CD8-positive, alpha-beta memory T cell (primary cell): ENCODE data around the gene LUC7L2. TPM values are rescaled to one million over a fixed set of nuclear protein-coding genes. Genes with fewer than 3 reads are reported as not detected.
"Not testable (repeated sequence)": the region's sequence is repeated elsewhere in the genome, so short reads cannot be mapped to it uniquely, and the experiment has no call there.

ENCODE experiments used
- CTCF ChIA-PET: fragments of 350-600 bp; sonication (Branson Sonifier 250); formaldehyde crosslinking; loops from one replicate; lab custom pipeline; 2021; ENCODE audit warnings: antibody characterized with exemption; lab: Charles Lee
- POLR2A ChIA-PET: fragments of 350-600 bp; sonication (Branson Sonifier 250); formaldehyde crosslinking; loops from one replicate; lab custom pipeline; 2021; ENCODE audit warnings: antibody characterized with exemption; lab: Charles Lee
- DNase-seq, 5 donors: peaks; one replicate each; pipeline versions ENCODE4 v3.0.0 to v3.0.0-alpha.2; 2020 to 2022; ENCODE audit warnings: mixed read lengths in 1 of 5
- H3K27ac ChIP-seq: one replicate; pipeline ENCODE4 v1.7.0; 2013; ENCODE audit warnings: low read depth, mild to moderate bottlenecking, low read length, moderate library complexity
- H3K27me3 ChIP-seq: 2 replicates; pipeline ENCODE4 v1.7.0; 2013; ENCODE audit warnings: low read length, mild to moderate bottlenecking; ENCODE audit not compliant: insufficient read depth, poor library complexity, severe bottlenecking
- H3K36me3 ChIP-seq: 2 replicates; pipeline ENCODE4 v1.7.0; 2013; ENCODE audit warnings: mild to moderate bottlenecking, low read length, moderate library complexity; ENCODE audit not compliant: insufficient read depth
- H3K4me1 ChIP-seq: 2 replicates; pipeline ENCODE4 v1.7.0; 2013; ENCODE audit warnings: mild to moderate bottlenecking, low read length, moderate library complexity; ENCODE audit not compliant: insufficient read depth
- H3K4me3 ChIP-seq: 2 replicates; pipeline ENCODE4 v1.7.0; 2013; ENCODE audit warnings: mild to moderate bottlenecking, low read length
- H3K9me3 ChIP-seq: 2 replicates; pipeline ENCODE4 v1.7.0; 2013; ENCODE audit warnings: mild to moderate bottlenecking, low read length
- H3K27ac Mint-ChIP-seq, 8 donors: one replicate each; pipeline ENCODE4 v1.8.0; 2020 to 2021; ENCODE audit warnings: mixed read lengths in 8 of 8, mild to moderate bottlenecking in 6 of 8, inconsistent platforms in 3 of 8, moderate library complexity in 3 of 8
- H3K27me3 Mint-ChIP-seq, 2 donors: one replicate each; pipeline ENCODE4 v1.8.0; 2020 to 2021; ENCODE audit warnings: mixed read lengths in 2 of 2, mild to moderate bottlenecking in 1 of 2, moderate library complexity in 1 of 2
- H3K36me3 Mint-ChIP-seq, 3 donors: one replicate each; pipeline ENCODE4 v1.8.0; 2020 to 2021; ENCODE audit warnings: mixed read lengths in 3 of 3, inconsistent platforms in 1 of 3, mild to moderate bottlenecking in 1 of 3
- H3K4me1 Mint-ChIP-seq, 3 donors: one replicate each; pipeline ENCODE4 v1.8.0; 2020 to 2021; ENCODE audit warnings: mixed read lengths in 3 of 3, inconsistent platforms in 1 of 3, mild to moderate bottlenecking in 1 of 3
- H3K4me3 Mint-ChIP-seq, 7 donors: one replicate each; pipeline ENCODE4 v1.8.0; 2020 to 2021; ENCODE audit warnings: mixed read lengths in 7 of 7, mild to moderate bottlenecking in 6 of 7, moderate library complexity in 4 of 7, inconsistent platforms in 2 of 7
- H3K9me3 Mint-ChIP-seq, 5 donors: one replicate each; pipeline ENCODE4 v1.8.0; 2020 to 2022; ENCODE audit warnings: mixed read lengths in 5 of 5, mild to moderate bottlenecking in 3 of 5, moderate library complexity in 2 of 5, inconsistent platforms in 1 of 5
- polyA plus RNA-seq: library from polyadenylated mRNA; unstranded; fragments of 300-500 nt; fragmentation: Illumina TruSeq; gene quantifications from one replicate; pipeline ENCODE4 v1.2.3, GENCODE V29; 2021
- total RNA-seq, 2 experiments: library from RNA; stranded (reverse); gene quantifications; one replicate each; pipeline ENCODE4 v1.2.3, GENCODE V29; 2021

The LUC7L2 gene
- total and polyA plus RNA-seq, 3 experiments from 2014 or later, result 72.0 to 164 (median 150) TPM

DNA sequence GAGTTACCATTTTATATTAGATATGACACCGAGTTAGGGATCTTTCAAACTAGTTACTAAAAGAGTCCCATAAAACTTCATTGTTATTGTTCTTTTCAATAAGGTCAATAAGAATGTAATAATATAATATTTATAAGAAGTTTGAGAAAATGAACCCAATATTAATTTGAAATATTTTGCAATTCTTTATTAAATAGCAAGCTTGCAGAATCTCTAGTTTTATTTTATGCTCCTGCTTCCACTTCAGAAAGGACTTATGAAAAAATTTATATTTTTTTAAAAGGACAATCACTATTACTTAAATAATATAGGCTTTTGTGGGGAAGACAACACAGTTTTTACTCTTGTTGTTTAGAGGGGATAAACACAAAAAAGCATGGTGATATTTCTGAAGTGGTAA lies 47.9 kb downstream of the LUC7L2 start:
- peak overlapping the region in 3 of 8 donors; percentile 7 to 43 (median 8) for H3K27ac Mint-ChIP-seq
- H3K27me3 ChIP-seq, result no peaks in the 10 kb centered on the region
- no peaks in the 10 kb centered on the region for H3K27me3 Mint-ChIP-seq
- H3K27ac ChIP-seq, result no peak overlapping the region
- no peaks in the 10 kb centered on the region for H3K9me3 Mint-ChIP-seq
- H3K36me3 Mint-ChIP-seq, result peaks cover 12 to 85% (median 33%) of the 10 kb centered on the region in 3 donors
- H3K4me3 Mint-ChIP-seq, result no peak overlapping the region
- ChIA-PET POLR2A (no interaction called here), CTCF (no interaction called here)
- peaks cover 75% of the 10 kb centered on the region for H3K36me3 ChIP-seq
- DNase-seq, result no peak
- peaks cover 8 to 13% (median 9%) of the 10 kb centered on the region in 3 donors for H3K4me1 Mint-ChIP-seq
- H3K9me3 ChIP-seq, result no peaks in the 10 kb centered on the region
- no peaks in the 10 kb centered on the region for H3K4me1 ChIP-seq
- no peak overlapping the region for H3K4me3 ChIP-seq

DNA sequence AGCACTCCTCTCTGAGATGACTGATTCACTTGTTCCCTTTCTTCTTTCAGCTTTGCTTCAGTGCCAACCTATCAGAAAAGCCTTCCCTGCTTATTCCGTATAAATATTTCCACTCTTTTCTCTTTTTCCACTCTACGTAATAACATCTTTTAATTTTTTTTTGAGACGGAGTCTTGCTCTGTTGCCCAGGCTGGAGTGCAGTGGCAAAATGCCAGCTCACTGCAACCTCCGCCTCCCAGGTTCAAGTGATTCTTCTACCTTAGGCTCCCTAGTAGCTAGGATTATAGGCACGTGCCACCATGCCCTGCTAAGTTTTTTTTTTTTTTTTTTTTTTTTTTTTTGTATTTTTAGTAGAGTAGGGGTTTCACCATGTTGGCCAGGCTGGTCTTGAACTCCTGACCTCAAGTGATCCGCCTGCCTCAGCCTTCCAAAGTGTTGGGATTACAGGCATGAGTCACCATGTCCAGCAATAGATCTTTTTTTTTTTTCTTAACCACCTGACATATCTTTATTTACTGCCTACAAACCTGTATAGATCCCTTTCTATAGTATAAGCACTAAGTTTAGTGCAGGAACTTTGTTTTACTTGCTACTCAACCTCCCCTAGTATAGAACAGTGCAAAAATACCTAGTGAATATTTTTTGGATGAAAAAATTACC lies 55.2 kb downstream of the LUC7L2 start:
- peaks cover 0 to 85% (median 22%) of the 10 kb centered on the region in 3 donors for H3K36me3 Mint-ChIP-seq
- H3K4me3 ChIP-seq, H3K27me3 ChIP-seq, H3K9me3 ChIP-seq, H3K27me3 Mint-ChIP-seq, H3K4me1 Mint-ChIP-seq, H3K9me3 Mint-ChIP-seq, H3K27ac ChIP-seq, DNase-seq, H3K4me3 Mint-ChIP-seq, H3K4me1 ChIP-seq, POLR2A ChIA-PET: not testable (repeated sequence)
- peaks cover 60% of the 10 kb centered on the region for H3K36me3 ChIP-seq
- CTCF ChIA-PET, result interaction anchor here (2.0 kb wide), 1 partner anchor 20 kb away, joined by 7 read pairs; no protein-coding TSS in a partner anchor
- H3K27ac Mint-ChIP-seq, result peak overlapping the region in 2 of 8 donors; percentile 61 to 66

DNA sequence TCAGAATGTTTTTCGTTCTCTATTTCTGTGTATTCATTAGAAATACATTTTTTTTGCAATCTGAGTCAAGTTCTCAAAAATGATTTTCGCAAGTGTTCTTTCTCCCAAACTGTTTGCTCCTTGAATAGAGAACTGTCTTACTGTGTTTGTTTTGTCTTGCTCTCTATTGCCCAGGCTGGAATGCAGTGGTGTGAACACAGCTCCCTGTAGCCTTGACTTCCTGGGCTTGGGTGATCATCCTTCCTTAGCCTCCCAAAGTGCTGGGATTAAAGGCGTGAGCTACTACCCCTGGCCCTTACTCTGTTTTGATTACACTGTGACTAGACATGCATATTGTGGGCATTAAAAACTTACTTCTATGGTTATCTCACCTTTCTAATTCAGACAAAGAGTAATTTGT lies 56.7 kb downstream of the LUC7L2 start:
- ChIA-PET POLR2A (no interaction called here), CTCF (no interaction called here)
- Histone ChIP-seq H3K9me3 (no peaks in the 10 kb centered on the region), H3K36me3 (peaks cover 56% of the 10 kb centered on the region), H3K27me3 (no peaks in the 10 kb centered on the region), H3K4me1 (no peaks in the 10 kb centered on the region), H3K4me3 (no peak overlapping the region), H3K27ac (no peak overlapping the region)
- Mint-ChIP-seq H3K4me1 (peaks cover 2 to 5% (median 3%) of the 10 kb centered on the region in 3 donors), H3K27me3 (no peaks in the 10 kb centered on the region), H3K4me3 (no peak overlapping the region), H3K9me3 (no peaks in the 10 kb centered on the region), H3K36me3 (peaks cover 0 to 89% (median 20%) of the 10 kb centered on the region in 3 donors), H3K27ac (peak overlapping the region in 3 of 8 donors; percentile 7 to 82 (median 28))
- DNase-seq, result no peak

DNA sequence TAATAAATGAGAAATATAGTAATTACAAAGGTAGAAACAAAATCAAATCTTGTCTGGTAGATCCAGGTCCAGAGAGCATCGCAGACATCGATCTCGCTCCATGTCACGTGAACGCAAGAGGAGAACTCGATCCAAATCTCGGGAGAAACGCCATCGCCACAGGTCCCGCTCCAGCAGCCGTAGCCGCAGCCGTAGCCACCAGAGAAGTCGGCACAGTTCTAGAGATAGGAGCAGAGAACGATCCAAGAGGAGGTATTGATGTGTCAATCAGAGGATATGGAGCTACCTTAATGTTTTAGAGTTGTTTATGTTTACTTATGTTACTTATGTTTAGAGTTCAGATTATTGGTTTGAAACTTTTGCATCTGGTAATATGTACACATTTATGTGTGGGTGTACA lies 57.8 kb downstream of the LUC7L2 start:
- H3K36me3 ChIP-seq, result peaks cover 53% of the 10 kb centered on the region
- ChIA-PET CTCF (interaction anchor here (1.1 kb wide), 1 partner anchor 17 kb away, joined by 3 read pairs; no protein-coding TSS in a partner anchor), POLR2A (no interaction called here)
- no peaks in the 10 kb centered on the region for H3K9me3 ChIP-seq
- Mint-ChIP-seq H3K4me1 (peaks cover 2 to 5% (median 3%) of the 10 kb centered on the region in 3 donors), H3K27me3 (no peaks in the 10 kb centered on the region), H3K36me3 (peaks cover 0 to 86% (median 21%) of the 10 kb centered on the region in 3 donors), H3K4me3 (no peak overlapping the region), H3K27ac (peak overlapping the region in 3 of 8 donors; percentile 25 to 48 (median 46)), H3K9me3 (no peaks in the 10 kb centered on the region)
- H3K4me1 ChIP-seq, result no peaks in the 10 kb centered on the region
- DNase-seq, result no peak
- H3K27me3 ChIP-seq, result no peaks in the 10 kb centered on the region
- no peak overlapping the region for H3K4me3 ChIP-seq
- no peak overlapping the region for H3K27ac ChIP-seq

DNA sequence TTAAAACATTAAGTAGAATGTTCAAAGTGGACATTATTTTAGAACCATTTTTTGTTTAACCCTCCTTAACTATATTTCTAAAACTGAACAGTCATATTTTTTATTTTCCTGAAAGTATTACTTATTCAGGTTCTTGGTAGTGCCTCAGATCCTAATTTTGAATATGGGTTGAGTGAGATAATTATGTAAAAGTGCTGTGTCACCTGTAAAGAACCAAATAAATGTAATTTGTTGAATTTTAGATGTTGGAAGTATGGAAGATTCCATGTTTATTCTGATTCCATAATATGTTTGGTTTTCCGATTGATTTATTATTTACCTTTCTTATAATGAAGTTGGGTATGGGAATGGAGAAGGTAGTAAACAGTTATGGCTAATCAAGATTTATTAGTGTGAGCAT lies 61.4 kb downstream of the LUC7L2 start:
- Mint-ChIP-seq H3K27me3 (no peaks in the 10 kb centered on the region), H3K4me1 (peaks cover 0 to 3% (median 0%) of the 10 kb centered on the region in 3 donors), H3K9me3 (no peaks in the 10 kb centered on the region), H3K36me3 (peaks cover 0 to 73% (median 20%) of the 10 kb centered on the region in 3 donors), H3K4me3 (no peak overlapping the region), H3K27ac (peak overlapping the region in 1 of 8 donors; percentile 18)
- H3K9me3 ChIP-seq, result no peaks in the 10 kb centered on the region
- POLR2A ChIA-PET, result no interaction called here
- no peak for DNase-seq
- peaks cover 37% of the 10 kb centered on the region for H3K36me3 ChIP-seq
- H3K27ac ChIP-seq, result no peak overlapping the region
- CTCF ChIA-PET, result interaction anchor here (3.7 kb wide), 1 partner anchor 13 kb away, joined by 15 read pairs; no protein-coding TSS in a partner anchor
- no peaks in the 10 kb centered on the region for H3K4me1 ChIP-seq
- no peaks in the 10 kb centered on the region for H3K27me3 ChIP-seq
- no peak overlapping the region for H3K4me3 ChIP-seq

DNA sequence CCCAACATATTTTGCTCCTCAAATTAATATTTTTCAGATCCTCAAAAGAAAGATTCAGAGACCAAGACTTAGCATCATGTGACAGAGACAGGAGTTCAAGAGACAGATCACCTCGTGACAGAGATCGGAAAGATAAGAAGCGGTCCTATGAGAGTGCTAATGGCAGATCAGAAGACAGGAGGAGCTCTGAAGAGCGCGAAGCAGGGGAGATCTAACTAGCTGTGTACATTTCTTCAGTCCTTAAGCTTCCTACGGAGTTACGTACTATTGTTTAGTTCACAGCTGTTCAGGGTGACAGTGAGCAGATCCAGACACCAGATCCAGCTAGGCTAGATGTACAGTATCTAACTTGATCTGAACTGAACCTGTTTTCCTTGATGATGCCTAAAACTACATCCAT lies 62.4 kb downstream of the LUC7L2 start:
- Mint-ChIP-seq H3K4me1 (peaks cover 0 to 3% (median 0%) of the 10 kb centered on the region in 3 donors), H3K4me3 (no peak overlapping the region), H3K9me3 (no peaks in the 10 kb centered on the region), H3K27ac (peak overlapping the region in 3 of 8 donors; percentile 32 to 90 (median 48)), H3K36me3 (peaks cover 0 to 72% (median 16%) of the 10 kb centered on the region in 3 donors), H3K27me3 (no peaks in the 10 kb centered on the region)
- Histone ChIP-seq H3K4me1 (no peaks in the 10 kb centered on the region), H3K27ac (no peak overlapping the region), H3K9me3 (no peaks in the 10 kb centered on the region), H3K36me3 (peaks cover 32% of the 10 kb centered on the region), H3K4me3 (no peak overlapping the region), H3K27me3 (no peaks in the 10 kb centered on the region)
- ChIA-PET CTCF (interaction anchor here (3.7 kb wide), 1 partner anchor 12 kb away, joined by 15 read pairs; no protein-coding TSS in a partner anchor), POLR2A (no interaction called here)
- no peak for DNase-seq

DNA sequence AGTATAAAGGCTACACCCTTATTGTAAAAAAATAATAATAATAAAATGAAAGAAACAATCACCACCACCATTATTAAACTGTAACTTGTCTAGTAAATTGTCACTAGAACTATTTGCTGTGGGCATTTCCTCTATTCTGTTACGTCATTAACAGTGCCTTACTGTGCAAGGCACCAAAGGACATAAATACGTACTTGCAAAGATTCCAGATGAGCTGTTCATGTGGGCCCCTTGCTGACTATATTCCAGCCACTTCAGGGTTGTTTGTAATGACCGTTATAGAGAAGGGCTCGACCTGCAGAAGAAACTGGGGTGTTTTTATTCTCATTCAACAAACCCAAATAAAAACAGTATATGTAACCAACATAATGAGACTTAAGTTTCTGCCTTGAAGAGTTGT lies 63.4 kb downstream of the LUC7L2 start:
- peaks cover 27% of the 10 kb centered on the region for H3K36me3 ChIP-seq
- peaks cover 0 to 3% (median 0%) of the 10 kb centered on the region in 3 donors for H3K4me1 Mint-ChIP-seq
- H3K4me3 Mint-ChIP-seq, result no peak overlapping the region
- ChIA-PET POLR2A (no interaction called here), CTCF (interaction anchor here (3.7 kb wide), 1 partner anchor 11 kb away, joined by 15 read pairs; no protein-coding TSS in a partner anchor)
- H3K27me3 ChIP-seq, result no peaks in the 10 kb centered on the region
- H3K9me3 Mint-ChIP-seq, result no peaks in the 10 kb centered on the region
- H3K27ac Mint-ChIP-seq, result no peak overlapping the region
- H3K4me3 ChIP-seq, result no peak overlapping the region
- H3K36me3 Mint-ChIP-seq, result peaks cover 0 to 67% (median 13%) of the 10 kb centered on the region in 3 donors
- no peak for DNase-seq
- H3K9me3 ChIP-seq, result no peaks in the 10 kb centered on the region
- no peaks in the 10 kb centered on the region for H3K27me3 Mint-ChIP-seq
- no peaks in the 10 kb centered on the region for H3K4me1 ChIP-seq
- no peak overlapping the region for H3K27ac ChIP-seq

DNA sequence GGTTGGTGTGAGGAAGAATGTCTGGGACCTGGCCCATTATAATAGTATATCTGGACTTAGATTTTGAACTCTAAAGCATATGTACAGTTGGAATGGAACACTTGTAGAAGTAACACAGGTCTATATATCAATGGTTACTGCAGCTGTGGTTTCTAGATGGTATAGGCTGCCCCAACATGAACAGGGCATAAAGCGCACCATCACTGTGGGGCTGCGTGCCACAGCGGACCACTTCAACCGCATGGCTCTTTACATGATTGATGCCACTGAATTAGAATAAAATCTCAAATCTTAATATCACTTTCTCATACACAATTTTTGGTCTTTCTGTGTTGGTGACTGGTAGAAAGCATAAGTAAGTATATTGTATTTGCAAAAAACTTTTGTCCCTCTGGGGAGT lies 64.3 kb downstream of the LUC7L2 start:
- Mint-ChIP-seq H3K4me1 (peaks cover 0 to 3% (median 0%) of the 10 kb centered on the region in 3 donors), H3K4me3 (no peak overlapping the region), H3K27ac (peak overlapping the region in 1 of 8 donors; percentile 2), H3K9me3 (no peaks in the 10 kb centered on the region), H3K27me3 (no peaks in the 10 kb centered on the region), H3K36me3 (peaks cover 0 to 65% (median 17%) of the 10 kb centered on the region in 3 donors)
- Histone ChIP-seq H3K9me3 (no peaks in the 10 kb centered on the region), H3K4me3 (no peak overlapping the region), H3K27ac (no peak overlapping the region), H3K27me3 (no peaks in the 10 kb centered on the region), H3K4me1 (no peaks in the 10 kb centered on the region), H3K36me3 (peaks cover 20% of the 10 kb centered on the region)
- ChIA-PET CTCF (interaction anchor here (3.7 kb wide), 1 partner anchor 11 kb away, joined by 15 read pairs; no protein-coding TSS in a partner anchor), POLR2A (no interaction called here)
- DNase-seq, result no peak
